Measurements from ENCODE around the gene APOL1. TPM values are rescaled to one million over a fixed set of nuclear protein-coding genes. Genes with fewer than 3 reads are reported as not detected.

Gene APOL1
- total and polyA plus RNA-seq, 9 of the 15 experiments (the other 6 are each of a cell fraction or from before 2014, with no cell fraction given): 2.5 to 9.7 (median 5.6) TPM

- BruUV-seq (replicated peaks): no TSS peak
- CTCF ChIA-PET (ENCODE audit: low intra/inter-chr PET ratio): no interaction called here
- H3K27ac ChIP-seq (ENCODE audit: extremely low read depth, low read depth, low read length): no peak overlapping the region
- intact Hi-C loops (cut with micrococcal nuclease) (no loop called here), in situ Hi-C loops (cut with MboI) (no loop called here)
- peaks cover 0 to 8% of the 10 kb centered on the region in 2 experiments; a peak in 3 of 5 replicates for H3K4me1 ChIP-seq (replicated peaks in 1 of 2; ENCODE audit: control insufficient read depth in 2 of 2, insufficient read depth in 2 of 2, low read length in 2 of 2)
- no peaks in the 10 kb centered on the region for H3K9me1 ChIP-seq (ENCODE audit: control insufficient read depth, insufficient read depth, low read length)
- H3K4me2 ChIP-seq (ENCODE audit: insufficient read depth, low read length): no peak overlapping the region
- H2AFZ ChIP-seq (ENCODE audit: low read depth, low read length): no peak overlapping the region
- WGBS (ENCODE audit: insufficient coverage, low coverage, missing lambda C conversion rate): 61% methylated on average over 4 of the region's 5 CpGs
- H3K79me2 ChIP-seq (ENCODE audit: control insufficient read depth, insufficient read depth, low read length): peaks cover 3% of the 10 kb centered on the region; the same call in 2 of the 3 replicates
- peaks cover 2% of the 10 kb centered on the region; the same call in 1 of the 2 replicates for H3K9me3 ChIP-seq (replicated peaks; ENCODE audit: control insufficient read depth, insufficient read depth, low read depth, low read length)
- DNase-seq (ENCODE audit: extremely low read depth in 1 of 4, low spot score in 3 of 4) (no peak), ATAC-seq (no peak), FAIRE-seq (no peak)
- TF ChIP-seq STAT5B (CRISPR knock-in tag; IDR thresholded peaks at IDR 0.05) (no peak), GTF2A2 (tag; IDR thresholded peaks at IDR 0.05) (no peak), SMARCA5 (IDR thresholded peaks at IDR 0.05) (no peak)
- no peaks in the 10 kb centered on the region for H4K20me1 ChIP-seq (replicated peaks; ENCODE audit: control insufficient read depth, insufficient read depth, low read length)
- H3K36me3 ChIP-seq (ENCODE audit: control insufficient read depth, insufficient read depth, low read length): no peaks in the 10 kb centered on the region
- H3K9ac ChIP-seq (ENCODE audit: insufficient read depth in 1 of 2, low read depth in 2 of 2, low read length in 2 of 2): no peak overlapping the region
- POLR2A ChIA-PET: no interaction called here
- no peaks in the 10 kb centered on the region for H3K27me3 ChIP-seq (ENCODE audit: control insufficient read depth in 2 of 2, insufficient read depth in 2 of 2, low read length in 2 of 2)
- no peak overlapping the region for H3K4me3 ChIP-seq
These were observed 8.9 kb upstream of the APOL1 start for GRCh38 chr22:36243986-36244385.

DNA sequence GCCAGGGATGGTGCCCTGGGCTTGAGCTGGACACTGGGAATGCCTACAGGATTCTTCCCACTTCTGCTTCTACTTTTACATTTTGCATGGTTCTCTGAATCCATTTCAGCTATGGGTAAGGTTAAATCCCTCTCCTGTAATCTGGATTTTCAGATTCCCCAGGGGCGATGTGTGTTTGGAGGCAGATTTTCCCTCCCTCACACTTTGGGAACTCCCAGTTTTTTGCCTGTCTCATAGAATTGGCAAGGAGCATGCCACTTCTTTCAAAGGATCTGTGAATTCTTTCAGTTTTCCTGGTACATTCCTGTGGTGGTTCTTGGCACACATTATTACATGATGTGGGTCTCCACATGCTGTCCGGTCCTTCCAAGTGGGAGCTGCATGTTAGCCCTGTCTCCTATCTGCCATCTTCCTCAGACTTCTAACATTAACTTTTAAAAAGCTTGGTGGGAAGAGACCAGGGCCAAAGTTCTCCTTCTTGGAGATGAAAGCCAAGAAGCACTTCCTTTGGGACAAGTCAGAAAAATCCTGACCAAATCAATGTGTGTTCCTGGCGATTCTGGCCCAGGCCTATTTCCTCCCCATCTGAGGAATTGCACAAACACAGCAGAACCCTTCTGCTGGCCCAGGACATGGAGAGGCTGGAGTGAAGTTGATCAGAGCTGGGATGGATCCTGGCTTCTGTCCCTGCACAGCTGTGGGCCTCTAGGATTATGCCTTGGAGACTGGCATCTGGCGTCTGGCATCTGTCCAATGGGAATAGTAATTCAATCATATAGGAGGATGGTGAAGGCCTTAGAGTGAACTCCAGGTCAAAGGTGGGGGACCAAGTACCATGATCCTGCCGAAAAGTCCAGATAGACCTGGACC, 8.2 kb upstream of the APOL1 start:
- 60% methylated on average over 5 of the region's 5 CpGs for WGBS (ENCODE audit: insufficient coverage, low coverage, missing lambda C conversion rate)
- in situ Hi-C loops (cut with MboI): no loop called here
- TF ChIP-seq ARID4B (CRISPR knock-in tag; IDR thresholded peaks at IDR 0.05) (no peak), RBM17 (IDR thresholded peaks at IDR 0.05; ENCODE audit: borderline replicate concordance, low read depth, low read length) (no peak)

More for the DNA sequence above, 8.2 kb upstream of the APOL1 start:
- no peak for DNase-seq (ENCODE audit: extremely low read depth in 1 of 4, low spot score in 3 of 4)
- Histone ChIP-seq H3K9ac (ENCODE audit: insufficient read depth in 1 of 2, low read depth in 2 of 2, low read length in 2 of 2) (no peak overlapping the region), H3K4me2 (ENCODE audit: insufficient read depth, low read length) (no peak overlapping the region), H3K27me3 (ENCODE audit: control insufficient read depth in 2 of 2, insufficient read depth in 2 of 2, low read length in 2 of 2) (no peaks in the 10 kb centered on the region), H4K20me1 (replicated peaks; ENCODE audit: control insufficient read depth, insufficient read depth, low read length) (no peaks in the 10 kb centered on the region), H3K27ac (ENCODE audit: extremely low read depth, low read depth, low read length) (no peak overlapping the region), H2AFZ (ENCODE audit: low read depth, low read length) (no peak overlapping the region), H3K36me3 (ENCODE audit: control insufficient read depth, insufficient read depth, low read length) (no peaks in the 10 kb centered on the region), H3K4me3 (no peak overlapping the region), H3K79me2 (ENCODE audit: control insufficient read depth, insufficient read depth, low read length) (no peaks in the 10 kb centered on the region), H3K4me1 (replicated peaks in 1 of 2; ENCODE audit: control insufficient read depth in 2 of 2, insufficient read depth in 2 of 2, low read length in 2 of 2) (peaks cover 0 to 7% of the 10 kb centered on the region in 2 experiments; a peak in 3 of 5 replicates), H3K9me1 (ENCODE audit: control insufficient read depth, insufficient read depth, low read length) (no peaks in the 10 kb centered on the region), H3K9me3 (replicated peaks; ENCODE audit: control insufficient read depth, insufficient read depth, low read depth, low read length) (peaks cover 4% of the 10 kb centered on the region; the same call in 1 of the 2 replicates)
- POLR2A ChIA-PET: no interaction called here
- CTCF ChIA-PET (ENCODE audit: low intra/inter-chr PET ratio): no interaction called here
- intact Hi-C loops (cut with micrococcal nuclease): no loop called here
- FAIRE-seq: no peak
- no peak for ATAC-seq
- no TSS peak for BruUV-seq (replicated peaks)

Measured in K562 (cell line).